Aorta (tissue), 5 donors: ENCODE data around the gene HCST. TPM values are rescaled to one million over a fixed set of nuclear protein-coding genes. Genes with fewer than 3 reads are reported as not detected.
A peak's percentile ranks its signal among the peaks of the same experiment; 100 is the strongest.
"Not testable (repeated sequence)": the region's sequence is repeated elsewhere in the genome, so short reads cannot be mapped to it uniquely, and the experiment has no call there.

Source experiments
- ATAC-seq: fragments of 200-7000 bp; cut with Tn5 transposase; one replicate; pipeline ENCODE4 v1.9.1; 2022; ENCODE audit warnings: moderate library complexity; ENCODE audit not compliant: low FRiP score
- DNase-seq, 2 donors: peaks; one replicate each; pipeline ENCODE4 v3.0.0-alpha.2; 2020
- H3K27ac ChIP-seq, 2 donors: one replicate each; pipeline ENCODE4 v1.5.1; 2013; ENCODE audit warnings: low read length in 2 of 2, mild to moderate bottlenecking in 2 of 2, moderate library complexity in 2 of 2, control low read depth in 1 of 2, inconsistent platforms in 1 of 2, low read depth in 1 of 2
- H3K27me3 ChIP-seq, 2 donors: one replicate each; pipeline ENCODE4 v1.6.1; 2013; ENCODE audit warnings: control low read depth in 1 of 2, low read length in 1 of 2, mild to moderate bottlenecking in 1 of 2, moderate library complexity in 1 of 2; ENCODE audit not compliant: insufficient read depth in 2 of 2, control insufficient read depth in 1 of 2
- H3K36me3 ChIP-seq, 2 donors: one replicate each; pipeline ENCODE4 v1.6.1; 2013; ENCODE audit warnings: control low read depth in 1 of 2, low read length in 1 of 2, mild to moderate bottlenecking in 1 of 2; ENCODE audit not compliant: insufficient read depth in 2 of 2, control insufficient read depth in 1 of 2
- H3K4me1 ChIP-seq, 2 donors: one replicate each; pipeline ENCODE4 v1.6.1; 2013; ENCODE audit warnings: low read length in 2 of 2, control low read depth in 1 of 2, mild to moderate bottlenecking in 1 of 2, moderate library complexity in 1 of 2; ENCODE audit not compliant: insufficient read depth in 2 of 2, control insufficient read depth in 1 of 2
- H3K4me3 ChIP-seq, 2 donors: one replicate each; pipeline ENCODE4 v1.5.1; 2013; ENCODE audit warnings: low read length in 2 of 2, control low read depth in 1 of 2, mild to moderate bottlenecking in 1 of 2
- H3K9me3 ChIP-seq: one replicate; pipeline ENCODE4 v1.6.1; 2013; ENCODE audit warnings: mild to moderate bottlenecking, low read length; ENCODE audit not compliant: control insufficient read depth
- WGBS, 2 donors: extraction: QIAGEN DNeasy Blood & Tissue Kit; methylation state at CpG; one replicate each; pipeline ENCODE4 v1.1.7; 2013; 5-methylcytosine and 5-hydroxymethylcytosine counted together
- intact Hi-C, 2 donors: fragments of 100-400 bp; cut with DNase I; formaldehyde crosslinking; loops; one replicate each; pipeline versions ENCODE4 v1.14.2 to v1.15.0; 2022
- polyA plus RNA-seq, 2 donors: library from polyadenylated mRNA; stranded (reverse); fragments of 200-250 nt; gene quantifications; one replicate each; pipeline ENCODE4 v1.2.3, GENCODE V29; 2013
- total RNA-seq, 2 donors: library from RNA; stranded (reverse); fragmentation: NEBNext Ultra II Directional; extraction: Animal tissue kit (Norgen Biotek cat#: 25700); gene quantifications; one replicate each; pipeline ENCODE4 v1.2.1, GENCODE V29; 2021
- donor health status: healthy with polysubstance abuse.
- donor health status: Bipolar disorder and iron deficiency.
- donor health status: DM: no; HTN: no; CAD: no.
- donor health status: DM: no; HTN: no; CAD: no.
- donor health status: DM: yes; HTN: yes; CAD: no.

HCST gene
- total and polyA plus RNA-seq, 4 donors: 7.3 to 20.9 (median 18.7) TPM

DNA sequence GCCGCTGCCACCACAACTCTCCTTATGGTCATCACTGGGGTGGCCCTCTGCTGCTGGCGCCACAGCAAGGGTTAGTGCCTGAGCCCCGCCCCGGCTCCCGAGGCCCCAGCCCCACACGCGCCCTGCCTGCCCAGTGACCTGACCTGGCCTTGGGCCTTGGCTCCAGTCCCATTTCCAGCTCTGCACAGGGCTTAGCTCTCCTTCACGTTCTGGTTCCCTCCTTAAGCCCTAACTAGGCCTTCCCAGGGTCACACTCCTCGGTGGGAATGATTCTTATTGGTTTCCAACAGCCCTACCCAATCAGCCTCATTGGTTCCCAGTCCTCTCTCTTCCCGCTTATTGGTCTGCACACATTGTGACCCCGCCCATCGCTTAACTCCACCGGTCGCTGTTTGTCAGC lies 39.8 kb upstream of the HCST start:
- Histone ChIP-seq H3K4me3 (no peak overlapping the region), H3K4me1 (no peaks in the 10 kb centered on the region), H3K36me3 (no peaks in the 10 kb centered on the region), H3K27ac (no peak overlapping the region), H3K9me3 (peaks cover 2% of the 10 kb centered on the region), H3K27me3 (no peaks in the 10 kb centered on the region)
- ATAC-seq (no peak), DNase-seq (no peak)
- WGBS, 2 donors: 83 to 85% methylated on average over 12 to 14 of the region's 14 CpGs
- intact Hi-C loops: no loop called here

DNA sequence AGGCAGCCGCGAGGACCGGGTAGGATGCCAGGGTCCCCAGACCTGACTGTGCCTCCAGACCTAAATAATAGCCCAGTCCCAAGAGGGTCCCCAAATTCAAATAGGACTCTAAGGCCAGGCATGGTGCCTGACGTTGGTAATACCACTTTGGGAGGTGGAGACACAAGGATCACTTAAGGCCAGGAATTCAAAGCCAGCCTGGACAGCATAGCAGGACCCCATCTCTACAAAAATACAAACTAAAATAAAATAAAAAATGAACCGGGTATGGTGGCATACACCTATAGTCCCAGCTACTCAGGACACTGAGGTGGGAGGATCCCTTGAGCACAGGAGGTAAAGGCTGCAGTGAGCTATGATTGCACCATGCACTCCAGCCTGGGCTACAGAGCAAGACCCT lies 39.3 kb upstream of the HCST start:
- no peak for DNase-seq

DNA sequence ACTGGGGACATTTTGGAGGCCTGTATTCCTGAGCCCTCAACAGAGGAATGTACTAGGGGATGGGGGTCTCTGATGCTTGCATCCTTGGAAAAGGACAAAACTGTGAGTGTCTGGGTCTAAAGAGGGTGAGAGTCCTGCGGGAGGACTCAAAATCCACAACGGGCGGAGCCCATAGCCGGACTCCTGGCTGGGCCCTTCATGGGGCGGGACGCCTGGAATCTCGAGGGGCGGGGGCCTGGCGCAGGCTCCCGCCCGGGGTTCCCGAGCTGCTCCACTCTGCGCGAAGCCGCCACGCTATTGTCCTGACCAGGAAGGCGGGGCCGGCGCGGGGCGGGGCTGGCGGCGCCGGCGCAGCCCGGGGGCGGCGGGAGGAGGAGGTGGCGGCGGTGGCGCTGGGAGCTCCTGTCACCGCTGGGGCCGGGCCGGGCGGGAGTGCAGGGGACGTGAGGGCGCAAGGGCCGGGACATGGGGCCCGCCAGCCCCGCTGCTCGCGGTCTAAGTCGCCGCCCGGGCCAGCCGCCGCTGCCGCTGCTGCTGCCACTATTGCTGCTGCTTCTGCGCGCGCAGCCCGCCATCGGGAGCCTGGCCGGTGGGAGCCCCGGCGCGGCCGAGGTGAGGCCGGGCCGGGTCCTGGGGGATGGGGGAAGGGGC lies 34.0 kb upstream of the HCST start, which contains the start of gene APLP1:
Gene APLP1 (plus strand): TSS at position 403 of the 651 bp plus-strand sequence. CDS start 63 bp downstream, at position 466.
- no peaks in the 10 kb centered on the region for H3K9me3 ChIP-seq
- H3K27ac ChIP-seq: no peak within 1 kb of the TSS
- intact Hi-C loops: no loop called here
- H3K4me1 ChIP-seq: no peaks in the 10 kb centered on the region
- H3K36me3 ChIP-seq: no peaks in the 10 kb centered on the region
- WGBS, 2 donors: 0 to 1% methylated on average over 50 to 60 of the region's 60 CpGs
- H3K27me3 ChIP-seq: no peaks in the 10 kb centered on the region
- ATAC-seq: peak; percentile 88
- peak; percentile 83 to 92 for DNase-seq
- peak within 1 kb of the TSS; percentile 32 to 51 for H3K4me3 ChIP-seq

More for the DNA sequence above, 39.3 kb upstream of the HCST start:
- no peaks in the 10 kb centered on the region for H3K36me3 ChIP-seq
- H3K27me3 ChIP-seq: no peaks in the 10 kb centered on the region
- 89 to 90% methylated on average over 5 of the region's 5 CpGs for WGBS, 2 donors
- ATAC-seq: no peak
- intact Hi-C loops: no loop called here
- H3K9me3 ChIP-seq: peaks cover 2% of the 10 kb centered on the region
- no peaks in the 10 kb centered on the region for H3K4me1 ChIP-seq
- no peak overlapping the region for H3K4me3 ChIP-seq
- H3K27ac ChIP-seq: no peak overlapping the region

DNA sequence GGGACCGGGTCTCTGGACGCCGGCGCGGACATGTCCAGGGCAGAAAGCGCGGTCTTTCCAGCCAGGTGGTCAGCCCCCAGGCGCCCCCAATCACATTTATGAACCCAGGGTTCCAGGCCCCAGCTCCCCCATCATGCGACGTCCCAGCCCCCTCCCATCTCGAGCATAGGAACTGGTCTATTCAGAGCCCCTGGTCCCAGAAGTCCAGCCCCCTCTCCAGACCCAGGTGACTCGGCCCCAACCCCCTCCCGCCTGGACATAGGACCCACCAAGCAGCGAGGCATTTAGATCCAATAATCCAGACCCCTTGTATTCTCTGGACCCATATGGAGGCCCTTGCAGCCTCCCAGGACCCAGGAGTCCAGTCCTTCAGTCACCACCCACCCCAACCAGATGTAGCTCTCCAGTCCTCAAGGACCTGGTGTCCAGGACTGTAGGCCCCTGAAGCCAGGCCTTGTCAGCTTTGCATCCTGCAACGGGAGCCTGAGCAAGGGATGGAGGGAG lies 33.5 kb upstream of the HCST start:
- H3K4me3 ChIP-seq: peak overlapping the region; percentile 32 to 51
- no peaks in the 10 kb centered on the region for H3K27me3 ChIP-seq
- H3K27ac ChIP-seq: no peak overlapping the region
- no peak for DNase-seq
- ATAC-seq: no peak
- H3K36me3 ChIP-seq: no peaks in the 10 kb centered on the region
- H3K4me1 ChIP-seq: no peaks in the 10 kb centered on the region
- H3K9me3 ChIP-seq: no peaks in the 10 kb centered on the region
- intact Hi-C loops: no loop called here
- WGBS, 2 donors: 1 to 2% methylated on average over 8 to 15 of the region's 15 CpGs

DNA sequence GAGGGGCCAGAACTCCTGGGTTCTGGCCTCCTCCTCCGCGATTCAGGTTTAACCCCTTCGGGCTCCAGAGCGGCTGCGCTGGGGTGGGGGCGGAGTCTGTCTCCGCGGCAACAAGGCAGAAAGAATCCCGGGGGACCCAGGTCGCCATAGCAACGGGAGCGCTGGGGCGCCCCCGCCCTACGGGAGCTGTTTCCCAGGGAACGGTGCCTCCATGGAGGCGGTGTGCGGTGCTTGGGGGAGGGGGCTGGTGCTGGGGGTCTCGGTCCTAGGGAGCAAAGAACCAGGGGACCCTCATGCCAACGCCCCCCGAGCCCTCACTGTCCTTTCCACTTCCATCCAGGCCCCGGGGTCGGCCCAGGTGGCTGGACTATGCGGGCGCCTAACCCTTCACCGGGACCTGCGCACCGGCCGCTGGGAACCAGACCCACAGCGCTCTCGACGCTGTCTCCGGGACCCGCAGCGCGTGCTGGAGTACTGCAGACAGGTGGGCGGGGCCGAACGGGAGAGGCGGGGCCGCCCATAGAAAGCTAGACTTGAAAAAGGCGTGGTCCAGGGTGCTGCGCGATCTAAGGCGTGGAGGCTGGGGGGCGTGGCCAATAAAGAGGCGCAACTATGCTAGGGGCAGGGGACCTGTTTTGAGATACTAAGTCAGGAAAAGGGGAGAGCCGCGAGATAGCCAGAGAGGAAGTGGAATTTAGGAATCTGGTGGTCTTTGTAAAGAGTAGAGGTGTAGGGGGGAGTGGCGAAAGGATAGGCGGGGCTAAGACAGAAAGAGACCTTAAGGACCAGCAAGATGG lies 32.8 kb upstream of the HCST start:
- 0 to 1% methylated on average over 51 of the region's 51 CpGs for WGBS, 2 donors
- Histone ChIP-seq H3K9me3 (no peaks in the 10 kb centered on the region), H3K27ac (no peak overlapping the region), H3K4me1 (no peaks in the 10 kb centered on the region), H3K27me3 (no peaks in the 10 kb centered on the region), H3K36me3 (no peaks in the 10 kb centered on the region), H3K4me3 (no peak overlapping the region)
- DNase-seq (peak; percentile 76 to 88), ATAC-seq (no peak)
- intact Hi-C loops: loop anchor here in 1 of 2 donors (10.0 kb wide), 1 partner anchor 65 kb away; the partner anchor contains the start of gene LRFN3

DNA sequence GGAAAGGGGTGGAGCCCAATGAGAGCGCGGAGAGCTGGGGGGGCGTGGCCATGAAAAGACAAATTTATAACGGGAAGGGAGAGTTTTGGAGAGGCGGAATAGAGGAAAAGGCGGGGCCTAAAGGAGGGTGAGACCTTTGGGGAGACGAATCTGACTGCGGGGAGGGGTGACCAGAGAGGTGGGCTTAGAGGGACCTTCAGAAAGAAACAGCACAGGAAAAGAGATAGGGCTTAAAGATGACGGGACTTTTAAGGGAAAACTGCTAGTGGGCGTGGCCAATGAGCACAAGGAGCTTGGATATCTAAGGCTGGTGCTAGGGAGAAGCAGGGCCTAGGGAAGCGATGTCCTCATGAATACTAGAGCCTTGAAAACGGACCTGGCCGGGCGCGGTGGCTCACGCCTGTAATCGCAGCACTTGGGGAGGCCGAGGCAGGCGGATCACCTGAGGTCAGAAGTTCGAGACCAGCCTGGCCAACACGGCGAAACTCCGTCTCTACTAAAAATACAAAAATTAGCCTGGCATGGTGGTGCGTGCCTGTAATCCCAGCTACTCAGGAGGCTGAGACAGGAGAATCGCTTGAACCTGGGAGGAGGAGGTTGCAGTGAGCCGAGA lies 32.1 kb upstream of the HCST start:
- H3K36me3 ChIP-seq, H3K27me3 ChIP-seq, DNase-seq, H3K9me3 ChIP-seq, H3K4me1 ChIP-seq, H3K27ac ChIP-seq, ATAC-seq, H3K4me3 ChIP-seq: not testable (repeated sequence)
- 46 to 49% methylated on average over 26 of the region's 26 CpGs for WGBS, 2 donors
- intact Hi-C loops: loop anchor here in 1 of 2 donors (10.0 kb wide), 1 partner anchor 65 kb away; the partner anchor contains the start of gene LRFN3

DNA sequence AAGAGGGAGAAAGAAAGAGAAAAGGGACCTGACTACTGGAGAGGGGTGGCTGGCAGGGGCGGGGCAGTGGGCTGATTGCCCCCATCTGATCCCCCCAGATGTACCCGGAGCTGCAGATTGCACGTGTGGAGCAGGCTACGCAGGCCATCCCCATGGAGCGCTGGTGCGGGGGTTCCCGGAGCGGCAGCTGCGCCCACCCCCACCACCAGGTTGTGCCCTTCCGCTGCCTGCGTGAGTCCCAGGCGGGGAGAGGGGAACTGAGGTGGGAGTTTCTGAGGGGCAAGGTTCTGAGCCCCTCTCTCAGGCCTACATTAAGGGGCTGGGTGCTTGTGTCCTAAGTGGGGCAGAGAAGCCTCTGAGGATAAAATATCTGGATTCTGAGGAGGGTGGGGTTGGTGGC lies 31.5 kb upstream of the HCST start:
- no peak overlapping the region for H3K27ac ChIP-seq
- H3K27me3 ChIP-seq: no peaks in the 10 kb centered on the region
- 86 to 96% methylated on average over 10 to 12 of the region's 12 CpGs for WGBS, 2 donors
- ATAC-seq: no peak
- H3K36me3 ChIP-seq: no peaks in the 10 kb centered on the region
- no peaks in the 10 kb centered on the region for H3K4me1 ChIP-seq
- H3K4me3 ChIP-seq: no peak overlapping the region
- DNase-seq: no peak
- H3K9me3 ChIP-seq: no peaks in the 10 kb centered on the region
- intact Hi-C loops: loop anchor here in 1 of 2 donors (10.0 kb wide), 1 partner anchor 64 kb away; the partner anchor contains the start of gene LRFN3

DNA sequence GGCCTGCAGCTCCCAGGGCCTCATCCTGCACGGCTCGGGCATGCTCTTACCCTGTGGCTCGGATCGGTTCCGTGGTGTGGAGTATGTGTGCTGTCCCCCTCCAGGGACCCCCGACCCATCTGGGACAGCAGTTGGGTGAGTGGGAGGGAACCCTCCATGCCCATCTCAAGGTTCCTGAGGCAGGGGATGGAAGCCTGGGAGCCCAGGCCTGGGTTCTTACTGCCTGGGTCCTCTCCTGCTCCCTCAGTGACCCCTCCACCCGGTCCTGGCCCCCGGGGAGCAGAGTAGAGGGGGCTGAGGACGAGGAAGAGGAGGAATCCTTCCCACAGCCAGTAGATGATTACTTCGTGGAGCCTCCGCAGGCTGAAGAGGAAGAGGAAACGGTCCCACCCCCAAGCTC lies 30.7 kb upstream of the HCST start:
- no peaks in the 10 kb centered on the region for H3K27me3 ChIP-seq
- H3K36me3 ChIP-seq: no peaks in the 10 kb centered on the region
- WGBS, 2 donors: 93% methylated on average over 12 of the region's 12 CpGs
- H3K27ac ChIP-seq: no peak overlapping the region
- no peaks in the 10 kb centered on the region for H3K4me1 ChIP-seq
- DNase-seq (no peak), ATAC-seq (no peak)
- H3K4me3 ChIP-seq: no peak overlapping the region
- no peaks in the 10 kb centered on the region for H3K9me3 ChIP-seq
- intact Hi-C loops: loop anchor here in 1 of 2 donors (10.0 kb wide), 1 partner anchor 63 kb away; the partner anchor contains the start of gene LRFN3
